Raji (cell line): ENCODE measurements around the gene KRTAP5-1.

Experiments used
- POLR2A ChIP-seq: IDR thresholded peaks from 2 replicates; pipeline ENCODE4 v1.6.1; 2011; ENCODE audit warnings: low read depth, low read length, control low read depth; ENCODE audit not compliant: insufficient read depth

Gene KRTAP5-1

DNA sequence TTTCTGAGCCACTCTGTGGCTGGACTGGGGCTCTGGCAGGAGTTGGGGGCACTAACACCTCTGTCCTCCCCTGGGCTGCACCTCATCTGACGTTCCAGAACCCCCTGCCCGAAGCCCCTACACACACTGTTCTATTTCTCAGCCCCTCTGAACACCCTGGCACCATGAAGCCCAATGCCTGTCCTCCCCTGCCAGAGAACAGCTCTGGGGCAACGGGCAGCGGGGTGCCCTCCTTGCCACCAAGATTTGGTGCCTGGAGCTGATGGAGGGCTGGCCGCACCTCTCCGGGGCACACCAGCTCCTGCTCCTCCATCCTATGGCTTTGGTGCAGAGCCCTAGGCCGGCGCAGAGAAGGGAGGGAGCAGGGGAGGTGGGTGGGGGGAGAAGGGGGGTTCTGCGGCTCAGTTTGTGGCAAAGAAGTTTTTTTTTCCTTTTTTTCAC lies 29.4 kb downstream of the KRTAP5-1 start:
- no peak for TF ChIP-seq POLR2A

- no peak for TF ChIP-seq POLR2A
These were observed 29.9 kb downstream of the KRTAP5-1 start for GRCh38 chr11:1554981-1555712.

DNA sequence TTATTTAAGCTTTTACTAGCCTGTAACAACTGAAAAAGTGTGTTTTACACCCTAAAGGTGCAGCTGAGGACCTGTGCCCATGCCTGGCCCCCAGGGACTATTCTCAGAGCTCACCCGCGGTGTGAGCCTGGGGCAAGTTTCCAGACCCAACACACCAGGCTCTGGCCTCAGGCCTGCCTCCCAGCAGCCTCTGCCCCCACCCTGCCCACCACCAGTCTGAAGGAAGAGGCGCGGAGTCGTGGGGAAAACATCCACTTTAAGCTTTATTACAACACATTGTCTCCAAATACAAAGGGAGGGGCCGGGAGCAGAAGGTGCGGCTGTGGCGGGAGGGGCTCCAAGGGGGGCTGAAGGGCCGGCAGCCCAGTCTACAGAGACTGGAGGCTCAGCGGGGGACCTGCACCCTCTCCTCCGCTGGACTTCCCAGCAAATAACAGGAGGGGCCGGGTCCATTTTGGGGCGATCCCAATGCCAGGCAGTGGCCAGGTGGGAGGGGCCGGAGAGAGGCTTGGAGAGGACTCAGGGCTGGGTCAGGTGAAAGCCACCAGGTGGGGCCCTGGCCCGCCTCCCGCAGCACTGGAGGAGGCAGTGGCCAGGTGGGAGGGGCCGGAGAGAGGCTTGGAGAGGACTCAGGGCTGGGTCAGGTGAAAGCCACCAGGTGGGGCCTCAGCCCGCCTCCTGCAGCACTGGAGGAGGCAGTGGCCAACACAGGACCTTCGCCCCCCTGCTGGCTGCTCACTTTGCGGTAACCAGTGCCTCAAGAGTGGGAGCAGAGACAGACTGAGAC lies 31.1 kb downstream of the KRTAP5-1 start:
- no peak for TF ChIP-seq POLR2A

DNA sequence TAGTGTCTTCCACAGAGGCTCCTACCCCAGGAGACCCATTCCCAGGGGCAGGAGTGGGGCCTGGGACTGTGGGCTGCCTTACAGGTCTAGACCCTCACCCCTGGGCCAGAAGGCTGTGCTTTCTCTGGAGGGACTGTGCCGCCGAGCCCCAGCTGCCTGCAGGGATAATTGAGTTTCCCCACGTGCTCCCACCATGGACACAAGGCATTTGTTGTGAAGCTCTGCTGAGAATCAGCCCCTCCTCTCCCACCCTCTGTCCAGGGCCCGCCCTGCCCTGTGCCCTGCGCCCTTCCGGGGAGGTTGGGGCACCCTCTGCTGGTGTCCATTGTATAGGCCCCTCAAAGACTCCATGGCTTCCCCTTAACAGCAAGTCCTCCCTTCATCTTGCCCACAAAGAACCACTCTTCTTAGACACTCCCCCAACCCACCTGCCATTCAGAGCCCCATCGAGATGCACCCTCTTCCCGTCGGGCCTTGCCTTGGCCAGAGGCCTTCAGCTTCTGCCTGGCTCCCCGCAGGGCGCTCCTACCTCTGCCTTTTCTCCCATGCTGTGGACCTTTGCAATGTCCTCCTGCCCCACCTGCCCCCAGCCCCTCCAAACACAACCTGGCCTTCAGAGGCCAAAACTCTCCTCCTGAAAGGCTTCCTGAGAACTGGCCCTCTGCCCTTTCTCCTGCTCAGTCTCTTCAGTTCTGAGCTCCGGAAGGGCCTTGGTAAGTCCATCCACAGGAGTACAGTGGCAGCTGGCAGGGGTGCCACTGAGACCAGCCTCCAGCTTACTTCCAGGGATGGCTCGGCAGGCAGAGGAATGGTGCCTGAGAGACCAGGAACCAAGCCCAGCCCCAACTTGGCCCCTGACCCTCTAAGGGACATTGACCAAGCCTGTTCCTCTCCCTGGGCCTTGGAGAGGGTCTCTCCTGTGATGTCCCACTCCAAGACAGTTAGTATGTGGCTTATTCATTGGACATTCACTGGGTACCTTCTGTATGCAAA lies 35.4 kb downstream of the KRTAP5-1 start:
- no peak for TF ChIP-seq POLR2A

- TF ChIP-seq POLR2A = no peak
These were observed 36.6 kb downstream of the KRTAP5-1 start for GRCh38 chr11:1548221-1549070.

GRCh38 chr11:1547467-1548098 lies 37.5 kb downstream of the KRTAP5-1 start:
- no peak for TF ChIP-seq POLR2A

DNA sequence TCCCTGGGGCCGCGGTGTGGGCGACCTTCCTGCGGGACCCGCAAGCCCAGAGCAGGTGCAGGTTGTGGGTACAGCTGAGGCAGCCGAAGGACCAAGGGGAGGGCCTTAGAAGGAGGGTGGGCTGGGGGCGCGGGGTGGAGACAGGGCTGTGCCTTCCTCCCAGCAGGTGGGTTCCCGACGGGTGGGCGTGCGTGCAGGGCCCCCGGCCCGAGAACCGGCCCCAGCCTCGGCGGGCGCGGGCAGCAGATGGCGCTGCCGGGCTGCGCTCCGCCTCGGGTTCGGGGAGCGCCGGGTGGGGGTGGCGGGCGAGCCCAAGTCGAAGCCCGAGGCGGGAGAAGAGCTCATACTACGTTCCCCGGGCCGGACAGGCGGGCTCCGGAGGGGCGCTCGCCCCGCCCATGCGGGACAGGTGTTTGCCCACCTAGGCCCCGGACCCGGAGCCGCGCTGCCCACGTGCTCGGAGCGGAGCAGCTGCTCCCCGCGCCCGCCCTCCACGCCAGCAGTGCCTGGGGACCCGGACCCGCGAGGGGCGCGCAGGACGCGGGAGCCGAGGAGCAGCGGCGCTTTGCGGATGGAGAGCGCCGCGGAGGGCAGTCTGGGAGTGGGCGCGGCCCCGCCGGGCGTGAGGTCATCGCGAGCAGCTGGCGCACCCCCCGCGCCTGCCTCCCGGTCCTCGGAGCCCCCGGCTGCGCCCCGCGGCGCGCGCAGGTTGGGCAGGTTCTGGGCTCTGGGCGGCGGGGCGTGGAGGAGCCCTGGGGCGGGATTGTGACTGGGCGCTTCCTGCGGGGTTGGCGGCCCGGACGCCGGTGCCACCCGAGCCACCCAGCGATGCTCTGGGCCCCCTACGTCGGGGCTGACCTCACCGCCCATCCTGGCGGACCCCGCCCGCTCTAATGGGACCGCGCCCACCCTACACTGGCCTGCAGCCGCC lies 38.3 kb downstream of the KRTAP5-1 start:
- TF ChIP-seq POLR2A = no peak

- no peak for TF ChIP-seq POLR2A
These were observed 39.0 kb downstream of the KRTAP5-1 start for GRCh38 chr11:1546077-1546535.

DNA sequence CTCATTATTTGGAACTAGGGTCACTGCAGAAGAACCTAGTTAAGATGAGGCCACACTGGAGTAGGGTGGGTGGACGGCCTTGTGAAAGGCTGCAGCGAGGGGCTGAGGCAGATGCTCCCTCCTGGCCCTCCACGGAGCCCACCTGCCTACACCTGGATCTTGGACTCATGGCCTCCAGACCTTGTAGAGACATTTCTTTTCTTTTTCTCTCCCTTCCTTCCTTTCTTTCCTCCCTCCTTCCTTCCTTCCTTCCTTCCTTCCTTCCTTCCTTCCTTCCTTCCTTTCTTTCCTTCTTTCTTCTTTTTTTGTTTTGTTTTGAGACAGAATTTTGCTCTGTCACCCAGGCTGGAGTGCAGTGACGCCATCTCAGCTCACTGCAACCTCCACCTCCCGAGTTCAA lies 39.7 kb downstream of the KRTAP5-1 start:
- TF ChIP-seq POLR2A = no peak

DNA sequence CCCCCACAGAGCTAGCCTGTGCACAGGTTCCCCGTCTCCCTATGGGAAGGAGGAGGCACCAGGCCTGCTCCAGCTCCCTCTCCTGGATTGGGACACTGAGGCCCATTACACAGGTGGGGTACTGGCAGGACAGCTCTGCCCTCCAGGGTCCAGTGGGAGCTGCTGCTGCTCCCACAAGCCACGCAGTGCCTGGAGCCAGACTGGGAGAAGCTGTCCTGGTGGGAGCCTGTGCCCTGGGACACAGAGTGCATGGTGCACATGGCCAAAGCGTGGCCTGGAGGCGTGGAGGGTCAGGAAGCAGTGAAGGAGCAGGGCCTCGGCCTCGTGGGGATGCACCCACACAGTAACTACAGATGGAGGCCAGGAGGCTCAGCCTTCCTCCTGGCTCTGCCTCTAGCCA lies 40.5 kb downstream of the KRTAP5-1 start:
- TF ChIP-seq POLR2A = no peak

GRCh38 chr11:1543606-1544263 lies 41.3 kb downstream of the KRTAP5-1 start:
- TF ChIP-seq POLR2A = no peak

DNA sequence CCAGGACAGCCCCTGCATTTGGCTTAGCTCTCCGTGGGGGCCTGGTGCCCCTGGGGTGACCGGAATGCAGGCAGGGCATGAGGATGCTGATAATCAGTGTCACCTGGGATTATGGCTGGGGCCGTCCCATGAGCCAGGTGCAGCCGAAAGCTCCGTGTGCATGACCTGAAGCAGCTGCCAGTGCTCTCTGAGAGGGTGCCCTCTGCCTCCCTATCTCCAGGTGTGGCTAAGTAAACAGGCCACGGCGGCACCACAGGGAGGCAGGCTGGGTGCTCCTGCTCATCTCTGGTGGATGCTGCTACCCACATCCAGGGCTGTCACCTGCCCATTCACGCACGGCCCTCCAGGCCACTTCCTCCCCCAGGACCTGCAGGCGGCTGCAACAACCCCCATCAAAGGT lies 42.8 kb downstream of the KRTAP5-1 start:
- TF ChIP-seq POLR2A = no peak
